Endometrium (tissue), 2 donors: Measurements from ENCODE around the gene CBX3.
"Not testable (repeated sequence)": the region's sequence is repeated elsewhere in the genome, so short reads cannot be mapped to it uniquely, and the experiment has no call there.

Source experiments
- FAIRE-seq: peaks from 2 replicates; lab custom pipeline; 2012; peaks lifted over from hg19 to GRCh38; lab: Jason Lieb, UNC
- donor health status: control.
- donor health status: control.

CBX3 gene

GRCh38 chr7:26201247-26202018, at the start of gene CBX3:
Gene CBX3, plus strand, starts transcription at chr7:26201745. Its CDS starts 1,254 bp downstream, at chr7:26202999.
- FAIRE-seq = no peak

DNA sequence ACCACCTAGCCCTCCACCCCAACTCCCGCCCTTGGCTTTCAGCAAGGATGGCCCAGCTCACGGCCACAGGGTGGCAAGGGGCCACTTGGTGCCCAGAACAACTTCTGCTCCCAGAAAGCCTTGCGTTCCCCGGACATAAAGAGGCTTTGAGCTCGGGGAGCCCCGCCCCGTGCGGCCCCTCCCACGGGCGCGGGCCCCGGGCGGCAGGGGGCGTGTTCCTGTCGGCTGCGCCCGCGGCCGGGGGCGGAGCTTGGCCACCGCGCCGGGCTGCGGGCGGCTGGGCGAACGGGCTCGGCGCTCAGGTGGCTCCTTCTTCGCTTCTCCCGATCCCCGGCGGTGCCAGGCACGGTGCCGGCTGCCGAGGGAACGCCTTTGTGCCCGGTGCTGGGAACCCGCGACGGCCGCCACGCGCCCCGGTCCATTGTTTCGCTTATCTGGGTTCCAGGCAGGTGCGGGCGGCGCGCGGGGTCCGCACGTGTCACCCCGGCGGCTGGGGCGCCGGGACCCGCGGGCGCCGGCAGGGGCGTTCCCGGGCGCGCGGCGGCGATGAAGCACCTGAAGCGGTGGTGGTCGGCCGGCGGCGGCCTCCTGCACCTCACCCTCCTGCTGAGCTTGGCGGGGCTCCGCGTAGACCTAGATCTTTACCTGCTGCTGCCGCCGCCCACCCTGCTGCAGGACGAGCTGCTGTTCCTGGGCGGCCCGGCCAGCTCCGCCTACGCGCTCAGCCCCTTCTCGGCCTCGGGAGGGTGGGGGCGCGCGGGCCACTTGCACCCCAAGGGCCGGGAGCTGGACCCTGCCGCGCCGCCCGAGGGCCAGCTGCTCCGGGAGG, 49.4 kb upstream of the CBX3 start, which contains the start of gene NFE2L3:
TSS of gene NFE2L3 (plus strand) at position 246 of the 829 bp plus-strand sequence. CDS start at position 547, 301 bp downstream.
- no peak for FAIRE-seq

DNA sequence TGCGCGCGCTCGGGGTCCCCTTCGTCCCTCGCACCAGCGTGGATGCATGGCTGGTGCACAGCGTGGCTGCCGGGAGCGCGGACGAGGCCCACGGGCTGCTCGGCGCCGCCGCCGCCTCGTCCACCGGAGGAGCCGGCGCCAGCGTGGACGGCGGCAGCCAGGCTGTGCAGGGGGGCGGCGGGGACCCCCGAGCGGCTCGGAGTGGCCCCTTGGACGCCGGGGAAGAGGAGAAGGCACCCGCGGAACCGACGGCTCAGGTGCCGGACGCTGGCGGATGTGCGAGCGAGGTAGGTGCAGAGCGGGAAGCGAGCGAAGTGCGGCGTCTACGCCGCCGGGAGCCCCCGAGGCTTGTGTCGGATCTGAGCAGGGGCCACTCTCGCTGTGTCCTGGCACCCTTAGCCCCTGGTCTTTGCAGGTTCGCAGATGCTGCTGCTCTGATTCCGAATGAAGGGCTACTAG, 48.7 kb upstream of the CBX3 start:
- FAIRE-seq = not testable (repeated sequence)

DNA sequence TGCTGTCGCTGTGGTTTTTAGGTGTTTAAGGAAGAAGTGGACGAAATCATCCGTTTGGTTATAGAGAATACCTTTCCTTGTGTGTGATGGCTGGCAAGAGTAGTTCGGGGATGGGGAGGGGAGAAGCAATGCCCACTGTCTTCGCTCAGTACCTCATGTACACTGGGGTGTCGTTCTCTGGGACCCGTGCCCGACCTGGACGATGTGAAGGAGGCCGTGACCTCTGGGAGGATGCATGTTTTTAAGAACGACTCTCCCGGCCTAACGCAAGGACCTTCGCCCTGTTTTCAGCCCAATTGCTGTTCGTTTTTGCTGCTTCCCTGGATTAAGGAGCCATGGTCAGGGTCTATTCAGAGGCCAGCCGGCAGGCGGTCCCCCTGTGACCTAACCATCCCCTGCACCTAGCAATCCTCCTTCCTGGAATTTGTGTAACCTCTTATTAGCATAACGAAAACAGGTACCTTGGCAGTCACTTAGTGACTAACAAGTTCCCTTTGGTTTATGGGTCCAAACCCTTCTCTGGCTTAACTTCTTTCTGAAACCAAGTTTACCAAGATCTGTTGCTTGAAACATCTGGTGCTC, 48.2 kb upstream of the CBX3 start:
- no peak for FAIRE-seq

- no peak for FAIRE-seq
Measured at GRCh38 chr7:26153823-26154783, 47.4 kb upstream of the CBX3 start.

GRCh38 chr7:26155531-26156375, 45.8 kb upstream of the CBX3 start:
- no peak for FAIRE-seq

GRCh38 chr7:26156451-26157420, 44.8 kb upstream of the CBX3 start:
- no peak for FAIRE-seq

DNA sequence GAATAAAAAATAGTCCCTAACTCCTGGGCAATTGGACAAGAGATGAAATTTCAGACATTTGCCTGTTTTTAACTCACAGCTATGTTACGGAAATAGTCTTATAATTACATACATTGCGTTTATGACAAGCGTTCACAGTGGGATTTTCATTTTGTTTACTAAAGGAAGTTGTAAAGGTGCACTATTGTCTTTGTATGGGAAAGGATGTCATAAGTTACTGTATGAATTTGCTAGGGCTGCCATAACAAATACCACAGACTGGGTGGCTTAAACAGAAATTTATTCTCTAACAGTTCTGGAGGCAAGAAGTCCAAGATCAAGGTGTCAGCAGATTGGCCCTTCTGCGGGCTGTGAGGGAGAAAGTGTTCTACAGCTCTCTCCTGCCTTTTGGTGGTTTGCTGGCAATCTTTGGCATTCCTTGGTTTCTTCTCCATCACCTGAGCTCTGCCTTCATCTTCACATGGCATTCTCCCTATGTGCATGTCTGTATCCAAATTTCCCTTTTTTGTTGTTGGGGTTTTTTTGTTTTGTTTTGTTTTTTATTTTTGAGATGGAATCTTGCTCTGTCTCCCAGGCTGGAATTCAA, 43.9 kb upstream of the CBX3 start:
- no peak for FAIRE-seq

DNA sequence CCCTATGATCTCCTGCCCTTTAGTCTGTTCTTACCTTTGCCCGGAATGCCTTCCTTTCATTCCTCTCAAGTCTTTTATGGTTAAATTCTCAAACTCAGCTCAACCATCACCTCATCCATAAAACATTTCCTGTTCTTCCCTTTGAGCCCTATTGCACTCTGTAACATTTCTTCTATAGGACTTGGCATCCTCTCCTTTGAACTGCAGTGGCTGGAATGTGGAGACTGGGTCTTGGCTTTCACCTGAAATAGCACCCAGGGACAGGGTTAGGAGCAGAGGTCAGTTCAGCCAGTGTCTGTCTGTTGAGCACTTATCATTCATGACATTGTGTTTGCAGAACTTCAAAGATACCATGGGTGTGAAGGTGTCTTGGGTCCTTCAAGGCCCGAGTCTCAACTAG, 42.3 kb upstream of the CBX3 start:
- no peak for FAIRE-seq

DNA sequence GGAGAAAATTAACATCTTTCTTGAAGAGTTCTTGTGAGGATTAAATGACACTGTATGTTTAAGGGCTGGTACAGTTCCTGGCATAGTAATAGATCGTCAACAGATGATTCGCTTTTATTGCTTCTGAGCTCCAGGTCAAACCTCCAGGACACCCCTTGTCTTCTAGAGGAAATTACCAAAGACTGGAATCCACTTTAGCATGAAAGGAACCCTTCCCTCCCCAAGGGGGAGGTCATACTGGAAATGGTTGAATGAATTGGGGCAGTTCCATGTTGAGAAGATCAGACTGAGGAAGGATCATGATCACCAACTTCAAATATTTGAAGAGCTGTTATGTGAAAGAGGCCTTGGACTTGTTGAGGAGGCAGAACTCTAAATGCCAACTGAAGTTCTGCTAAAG, 40.6 kb upstream of the CBX3 start:
- FAIRE-seq = no peak

DNA sequence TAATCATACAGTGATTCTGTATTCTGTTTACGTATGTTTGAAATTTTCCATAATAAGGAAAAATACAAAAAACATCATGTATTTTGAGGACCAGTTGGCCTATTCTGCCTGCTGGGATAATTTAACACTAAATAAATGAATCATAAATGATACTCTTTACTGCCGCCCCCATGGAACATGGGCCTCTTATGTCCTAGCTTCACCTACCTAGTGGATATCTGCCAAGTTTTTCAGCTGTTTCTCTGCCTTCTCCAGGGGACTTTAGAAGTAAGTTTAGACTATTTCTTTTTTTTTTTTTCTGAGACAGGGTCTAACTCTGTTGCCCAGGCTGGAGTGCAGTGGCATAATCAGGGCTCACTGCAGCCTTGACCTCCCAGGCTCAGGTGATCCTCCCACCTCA, 39.1 kb upstream of the CBX3 start:
- FAIRE-seq = no peak

GRCh38 chr7:26163804-26164203, 37.7 kb upstream of the CBX3 start:
- FAIRE-seq = not testable (repeated sequence)

DNA sequence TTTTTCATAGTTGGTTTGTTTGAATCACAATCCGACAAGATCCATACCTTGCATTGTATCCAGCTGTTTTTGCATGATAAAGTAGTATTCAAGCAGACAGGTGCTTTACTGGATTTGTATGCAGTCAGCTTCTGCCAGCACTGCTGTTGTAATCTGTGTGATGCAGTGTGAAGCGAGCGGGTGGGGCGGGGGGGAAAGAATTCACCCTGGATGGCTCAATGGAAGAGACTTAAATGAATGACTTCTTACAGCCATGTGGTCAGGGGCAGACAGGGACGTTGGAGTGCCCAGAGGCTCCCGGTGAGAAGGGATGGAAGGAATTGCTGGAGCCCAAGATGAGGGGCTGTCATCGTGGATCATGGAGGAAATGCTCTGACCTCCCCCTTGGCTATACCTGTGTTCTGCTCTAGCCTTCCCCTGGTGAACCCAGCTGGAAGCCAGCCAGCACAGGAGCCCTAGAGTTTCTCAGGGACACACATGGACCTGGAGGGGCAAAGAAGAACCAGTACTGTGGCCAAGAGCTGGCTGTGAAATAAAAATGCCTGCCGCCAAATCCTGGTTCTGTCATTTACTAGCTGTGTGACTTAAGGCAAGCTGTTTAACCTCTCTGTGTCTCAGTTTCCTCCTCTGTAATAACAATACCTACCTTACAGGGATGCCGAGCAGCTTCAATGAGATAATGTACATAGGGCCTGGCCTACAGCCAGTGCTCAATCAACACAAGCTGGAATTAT, 35.4 kb upstream of the CBX3 start:
- FAIRE-seq = no peak

GRCh38 chr7:26166684-26167266, 34.8 kb upstream of the CBX3 start:
- FAIRE-seq = no peak

GRCh38 chr7:26167303-26167934, 34.1 kb upstream of the CBX3 start:
- no peak for FAIRE-seq

GRCh38 chr7:26168458-26169023, 33.0 kb upstream of the CBX3 start:
- FAIRE-seq = no peak

DNA sequence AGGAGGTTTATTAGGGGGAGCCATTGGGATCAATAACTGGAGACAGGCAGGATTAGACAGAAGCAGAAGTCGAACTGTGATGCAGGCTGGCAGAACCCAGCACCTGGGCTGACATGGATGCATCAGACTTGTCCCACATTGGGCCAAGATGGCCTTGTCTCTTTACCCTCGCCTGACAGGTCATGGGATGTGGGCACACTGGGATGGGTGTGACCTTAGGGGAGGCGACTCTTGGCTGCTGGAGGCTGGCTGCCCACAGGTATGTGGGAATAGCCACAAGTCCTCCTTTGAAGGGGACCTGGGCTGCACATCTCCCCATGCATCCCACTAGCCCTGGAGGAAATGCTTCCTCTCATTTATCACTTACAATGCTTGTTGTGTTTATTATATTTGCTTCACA, 32.3 kb upstream of the CBX3 start:
- FAIRE-seq = no peak
